H1 (cell line): Measurements from ENCODE around the gene HDAC9. TPM values are rescaled to one million over a fixed set of nuclear protein-coding genes. Genes with fewer than 3 reads are reported as not detected.

Experiments used
- CTCF ChIA-PET: fragments of 300-600 bp; sonication (Branson Sonifier 250); formaldehyde crosslinking; loops from one replicate; lab custom pipeline; 2021; ENCODE audit not compliant: partially characterized antibody; lab: Charles Lee
- POLR2A ChIA-PET: fragments of 300-600 bp; sonication (Branson Sonifier 250); formaldehyde crosslinking; loops from one replicate; lab custom pipeline; 2021; ENCODE audit warnings: inconsistent platforms; ENCODE audit not compliant: partially characterized antibody; lab: Charles Lee
- DNase-seq, 2 experiments: peaks; one replicate each; pipeline versions ENCODE4 v3.0.0 to v3.0.0-alpha.2; 2010 to 2022; ENCODE audit warnings: low spot score in 2 of 2, low read depth in 1 of 2, mixed read lengths in 1 of 2
- FAIRE-seq: peaks from 2 replicates; lab custom pipeline; 2011; peaks lifted over from hg19 to GRCh38; lab: Jason Lieb, UNC
- H2AFZ ChIP-seq: 2 replicates; pipeline ENCODE4 v1.8.1; 2012; ENCODE audit warnings: low read length, inconsistent platforms
- H2AK5ac ChIP-seq: 2 replicates; pipeline ENCODE4 v1.6.1; 2013; ENCODE audit warnings: low read depth, low read length
- H2BK120ac ChIP-seq: replicated peaks from 2 replicates; pipeline ENCODE3; 2013; ENCODE audit warnings: low read depth, low read length, inconsistent platforms
- H2BK12ac ChIP-seq: 2 replicates; pipeline ENCODE4 v1.6.1; 2013; ENCODE audit warnings: low read depth, low read length
- H2BK15ac ChIP-seq: 2 replicates; pipeline ENCODE4 v1.6.1; 2013; ENCODE audit warnings: low read length
- H2BK20ac ChIP-seq: 2 replicates; pipeline ENCODE4 v1.6.1; 2013; ENCODE audit warnings: low read length
- H2BK5ac ChIP-seq: 2 replicates; pipeline ENCODE4 v1.6.1; 2013; ENCODE audit warnings: low read depth, low read length
- H3K14ac ChIP-seq: 2 replicates; pipeline ENCODE4 v1.6.1; 2013; ENCODE audit warnings: inconsistent platforms; ENCODE audit not compliant: insufficient read length
- H3K18ac ChIP-seq: 2 replicates; pipeline ENCODE4 v1.6.1; 2013; ENCODE audit warnings: low read length; ENCODE audit errors: extremely low read depth
- H3K23ac ChIP-seq: 2 replicates; pipeline ENCODE4 v1.6.1; 2013; ENCODE audit warnings: inconsistent platforms; ENCODE audit not compliant: insufficient read length
- H3K23me2 ChIP-seq: 2 replicates; pipeline ENCODE4 v1.6.1; 2013; ENCODE audit warnings: low read depth, low read length
- H3K27ac ChIP-seq: 2 replicates; pipeline ENCODE4 v1.6.1; 2011; ENCODE audit warnings: low read depth, low read length, inconsistent platforms
- H3K27me3 ChIP-seq, 4 experiments: replicated peaks in 1 of 4; 1 replicate in 1 of 4; 2 replicates in 3 of 4; pipeline versions ENCODE4 v1.6.1 to v1.8.1; 2011 to 2013; ENCODE audit warnings: low read length in 3 of 4, mild to moderate bottlenecking in 3 of 4, inconsistent platforms in 2 of 4, mixed read lengths in 2 of 4, moderate library complexity in 1 of 4; ENCODE audit not compliant: control insufficient read depth in 3 of 4, insufficient read depth in 3 of 4; ENCODE audit errors: extremely low read depth in 1 of 4
- H3K36me3 ChIP-seq, 4 experiments: 2 replicates each; pipeline versions ENCODE4 v1.6.1 to v1.8.1; 2011 to 2013; ENCODE audit warnings: mild to moderate bottlenecking in 4 of 4, low read length in 3 of 4, moderate library complexity in 2 of 4, control low read depth in 1 of 4, inconsistent platforms in 1 of 4; ENCODE audit not compliant: insufficient read depth in 4 of 4, control insufficient read depth in 2 of 4
- H3K4ac ChIP-seq: replicated peaks from 2 replicates; pipeline ENCODE3; 2013; ENCODE audit warnings: low read length, low read depth, mixed read lengths, inconsistent platforms; ENCODE audit not compliant: insufficient read length
- H3K4me1 ChIP-seq, 4 experiments: replicated peaks in 1 of 4; 1 replicate in 1 of 4; 2 replicates in 3 of 4; pipeline versions ENCODE4 v1.6.1 to v1.8.1; 2011 to 2013; ENCODE audit warnings: low read length in 3 of 4, inconsistent platforms in 2 of 4, mixed read lengths in 1 of 4; ENCODE audit not compliant: insufficient read depth in 4 of 4, control insufficient read depth in 3 of 4
- H3K4me2 ChIP-seq, 2 experiments: 2 replicates each; pipeline versions ENCODE4 v1.6.1 to v1.8.1; 2011 to 2013; ENCODE audit warnings: low read depth in 2 of 2, low read length in 2 of 2, control low read depth in 1 of 2, inconsistent platforms in 1 of 2, mild to moderate bottlenecking in 1 of 2; ENCODE audit not compliant: insufficient read depth in 1 of 2
- H3K4me3 ChIP-seq, 4 experiments: fragments of 200-600, 300-600 bp in 1 of 4; sonication (generic), shearing (Covaris generic), sonication (Bioruptor Twin) in 1 of 4; 2 replicates each; pipeline versions ENCODE4 v1.5.1 to v1.8.1; 2011 to 2016; ENCODE audit warnings: low read length in 4 of 4, low read depth in 3 of 4, control low read depth in 2 of 4, inconsistent platforms in 2 of 4, mild to moderate bottlenecking in 2 of 4, mixed read lengths in 1 of 4, moderate library complexity in 1 of 4; ENCODE audit not compliant: insufficient read depth in 2 of 4; ENCODE audit errors: extremely low read depth in 1 of 4
- H3K56ac ChIP-seq: replicated peaks from 2 replicates; pipeline ENCODE3; 2013; ENCODE audit warnings: low read depth, mild to moderate bottlenecking, mixed read lengths, low read length, inconsistent platforms; ENCODE audit not compliant: insufficient read length
- H3K79me1 ChIP-seq: 2 replicates; pipeline ENCODE4 v1.6.1; 2013; ENCODE audit warnings: low read depth, low read length, control low read depth
- H3K79me2 ChIP-seq, 2 experiments: 2 replicates each; pipeline versions ENCODE4 v1.6.1 to v1.8.1; 2012 to 2013; ENCODE audit warnings: low read length in 2 of 2, mild to moderate bottlenecking in 2 of 2, inconsistent platforms in 1 of 2; ENCODE audit not compliant: insufficient read depth in 2 of 2, control insufficient read depth in 1 of 2
- H3K9ac ChIP-seq, 4 experiments: replicated peaks in 1 of 4; 1 replicate in 1 of 4; 2 replicates in 3 of 4; pipeline versions ENCODE4 v1.6.1 to v1.8.1; 2011 to 2013; ENCODE audit warnings: low read depth in 3 of 4, low read length in 3 of 4, control low read depth in 2 of 4, mild to moderate bottlenecking in 2 of 4, moderate library complexity in 2 of 4, inconsistent platforms in 1 of 4; ENCODE audit errors: extremely low read depth in 1 of 4
- H3K9me3 ChIP-seq, 2 experiments: 2 replicates each; pipeline versions ENCODE4 v1.6.1 to v1.8.1; 2012 to 2013; ENCODE audit warnings: mild to moderate bottlenecking in 2 of 2, moderate library complexity in 2 of 2, control low read depth in 1 of 2, inconsistent platforms in 1 of 2, low read depth in 1 of 2, low read length in 1 of 2, mixed read lengths in 1 of 2; ENCODE audit not compliant: insufficient read depth in 2 of 2
- H4K20me1 ChIP-seq, 2 experiments: replicated peaks in 1 of 2; 2 replicates each; pipeline versions ENCODE3 to v1.8.1; 2011 to 2013; ENCODE audit warnings: inconsistent platforms in 2 of 2, low read length in 2 of 2, mild to moderate bottlenecking in 1 of 2; ENCODE audit not compliant: insufficient read depth in 2 of 2, control insufficient read depth in 1 of 2
- H4K5ac ChIP-seq: 2 replicates; pipeline ENCODE4 v1.6.1; 2013; ENCODE audit warnings: low read length, low read depth, mixed read lengths, inconsistent platforms; ENCODE audit not compliant: insufficient read length
- H4K8ac ChIP-seq: 2 replicates; pipeline ENCODE4 v1.8.0; 2013; ENCODE audit warnings: mild to moderate bottlenecking, moderate library complexity, low read length, inconsistent platforms; ENCODE audit not compliant: insufficient read depth; ENCODE audit errors: extremely low read depth
- H4K91ac ChIP-seq: replicated peaks from 2 replicates; pipeline ENCODE3; 2013; ENCODE audit warnings: low read length, mixed read lengths, inconsistent platforms; ENCODE audit not compliant: insufficient read length
- CBX5 ChIP-seq: fragments of 300-800, 300-1000 bp; sonication (generic); IDR thresholded peaks from 2 replicates; pipeline ENCODE4 v1.7.1; 2016; ENCODE audit warnings: antibody characterized with exemption, low read length, low read depth
- CBX8 ChIP-seq: fragments of 300-800, 300-1000 bp; sonication (generic); IDR thresholded peaks from 2 replicates; pipeline ENCODE4 v1.7.1; 2016; ENCODE audit warnings: low read depth, low read length, borderline replicate concordance
- CHD2 ChIP-seq: IDR thresholded peaks from 2 replicates; pipeline ENCODE4 v1.6.1; 2012; ENCODE audit warnings: low read length, improper control_type of control experiment
- CREB1 ChIP-seq: IDR thresholded peaks from 2 replicates; pipeline ENCODE4 v1.6.1; 2012; ENCODE audit warnings: inconsistent platforms
- CTBP2 ChIP-seq: IDR thresholded peaks from 2 replicates; pipeline ENCODE4 v1.7.0; 2011; ENCODE audit warnings: borderline replicate concordance, mild to moderate bottlenecking, moderate library complexity, mixed read lengths, low read length; ENCODE audit not compliant: insufficient read depth, insufficient read length
- EGR1 ChIP-seq: IDR thresholded peaks from 2 replicates; pipeline ENCODE4 v1.6.1; 2011; ENCODE audit warnings: low read depth, low read length, borderline replicate concordance
- GABPA ChIP-seq: IDR thresholded peaks from 2 replicates; pipeline ENCODE4 v1.6.1; 2011; ENCODE audit warnings: mild to moderate bottlenecking, low read length, moderate library complexity, borderline replicate concordance; ENCODE audit not compliant: insufficient read depth
- HDAC6 ChIP-seq: IDR thresholded peaks from one replicate; pipeline ENCODE4 v1.7.1; 2012; ENCODE audit warnings: low read depth, mild to moderate bottlenecking, inconsistent platforms, low read length, moderate library complexity
- JUN ChIP-seq: IDR thresholded peaks from 2 replicates; pipeline ENCODE4 v1.6.1; 2011; ENCODE audit warnings: low read depth, mild to moderate bottlenecking, improper control_type of control experiment, low read length
- KDM5A ChIP-seq: fragments of 200-600 bp; IDR thresholded peaks from 2 replicates; pipeline ENCODE4 v1.7.1; 2012; ENCODE audit warnings: mild to moderate bottlenecking, low read length, inconsistent platforms, mixed read lengths
- MAX ChIP-seq: IDR thresholded peaks from 2 replicates; pipeline ENCODE4 v1.6.1; 2012; ENCODE audit warnings: inconsistent platforms
- PHF8 ChIP-seq: fragments of 200-600 bp; sonication (generic); conservative IDR thresholded peaks from 2 replicates; pipeline ENCODE4 v1.7.1; 2012; ENCODE audit warnings: low read depth, mild to moderate bottlenecking, inconsistent platforms, low read length, moderate library complexity
- RFX5 ChIP-seq: IDR thresholded peaks from 2 replicates; pipeline ENCODE4 v1.6.1; 2011; ENCODE audit warnings: low read depth, low read length, improper control_type of control experiment, borderline replicate concordance
- SP1 ChIP-seq: IDR thresholded peaks from 2 replicates; pipeline ENCODE4 v1.6.1; 2011; ENCODE audit warnings: low read depth, low read length
- TAF7 ChIP-seq: optimal IDR thresholded peaks from 2 replicates; pipeline ENCODE3; 2011; ENCODE audit warnings: low read depth, mild to moderate bottlenecking, inconsistent platforms, low read length, moderate library complexity, borderline replicate concordance
- TEAD4 ChIP-seq: IDR thresholded peaks from 2 replicates; pipeline ENCODE4 v1.6.1; 2012; ENCODE audit warnings: low read depth, low read length, inconsistent platforms, mixed read lengths
- WGBS, 2 experiments: shearing (Covaris generic) in 1 of 2; methylation state at CpG; one replicate each; pipeline versions ENCODE4 v1.1.6 to v1.1.7; 2013 to 2015; ENCODE audit warnings: low lambda C conversion rate in 2 of 2, mixed read lengths in 2 of 2, inconsistent platforms in 1 of 2, low coverage in 1 of 2, missing lambda C conversion rate in 1 of 2; ENCODE audit not compliant: insufficient replicate concordance in 2 of 2, insufficient coverage in 1 of 2, insufficient read length in 1 of 2; ENCODE audit errors: extremely low coverage in 1 of 2, missing lambda C conversion rate in 1 of 2; 5-methylcytosine and 5-hydroxymethylcytosine counted together
- polyA plus RNA-seq, 7 experiments: library from polyadenylated mRNA; depleted of rRNA in 3 of 7; stranded (reverse) in 5 of 7; unstranded in 2 of 7; fragments of >200 nt in 5 of 7; fragments of 200-250 nt in 2 of 7; gene quantifications; 1 replicate in 5 of 7; 2 replicates in 1 of 7; 4 replicates in 1 of 7; pipeline versions ENCODE4 v1.2.1 to v1.2.3, GENCODE V29; 2011 to 2013; ENCODE audit warnings: missing spikeins in 2 of 7, mixed read lengths in 2 of 7
- total RNA-seq: library from RNA; stranded (reverse); fragmentation: NEBNext Ultra II Directional; extraction: Animal tissue kit (Norgen Biotek cat#: 25700); gene quantifications from 2 replicates; pipeline ENCODE4 v1.2.1, GENCODE V29; 2021

The HDAC9 gene
- total and polyA plus RNA-seq, 2 of the 8 experiments (the other 6 are each of a cell fraction or from before 2014, with no cell fraction given): 9.5 to 13.1 TPM

GRCh38 chr7:19030281-19030680, 534.7 kb downstream of the HDAC9 start:
- H3K56ac ChIP-seq: no peak overlapping the region
- H3K4me2 ChIP-seq: no peak overlapping the region
- H4K20me1 ChIP-seq: no peaks in the 10 kb centered on the region
- no peak for FAIRE-seq
- 92% methylated on average over 2 of the region's 2 CpGs; no CpG with 5 or more reads in 1 of the 2 experiments for WGBS, 2 experiments
- no peak overlapping the region for H3K4me3 ChIP-seq
- H4K91ac ChIP-seq: no peak overlapping the region
- H3K14ac ChIP-seq: no peak overlapping the region
- no peaks in the 10 kb centered on the region for H3K36me3 ChIP-seq
- H2AK5ac ChIP-seq: no peak overlapping the region
- no peak overlapping the region for H3K18ac ChIP-seq
- H2BK15ac ChIP-seq: no peak overlapping the region
- H3K4me1 ChIP-seq: no peaks in the 10 kb centered on the region
- no peak overlapping the region for H2AFZ ChIP-seq
- H3K4ac ChIP-seq: no peak overlapping the region
- H3K79me2 ChIP-seq: no peaks in the 10 kb centered on the region
- H3K23ac ChIP-seq: no peak overlapping the region
- no peak overlapping the region for H3K27ac ChIP-seq
- H2BK5ac ChIP-seq: no peak overlapping the region
- H4K5ac ChIP-seq: no peak overlapping the region
- ChIA-PET CTCF (interaction anchor here (1.0 kb wide), 1 partner anchor 22 kb away, joined by 3 read pairs; no protein-coding TSS in a partner anchor), POLR2A (no interaction called here)
- no peak overlapping the region for H4K8ac ChIP-seq
- H3K79me1 ChIP-seq: no peaks in the 10 kb centered on the region
- H2BK12ac ChIP-seq: no peak overlapping the region
- H3K27me3 ChIP-seq: no peaks in the 10 kb centered on the region
- H3K23me2 ChIP-seq: no peaks in the 10 kb centered on the region
- no peak overlapping the region for H2BK120ac ChIP-seq
- H3K9ac ChIP-seq: no peak overlapping the region
- no peaks in the 10 kb centered on the region for H3K9me3 ChIP-seq
- no peak overlapping the region for H2BK20ac ChIP-seq
- DNase-seq: no peak
- no peak for TF ChIP-seq TEAD4
- no peak for TF ChIP-seq JUN
- TF ChIP-seq PHF8: no peak
- no peak for TF ChIP-seq CTBP2
- TF ChIP-seq CBX8: no peak
- no peak for TF ChIP-seq CBX5
- TF ChIP-seq HDAC6: no peak
- no peak for TF ChIP-seq TAF7
- TF ChIP-seq GABPA: no peak
- TF ChIP-seq MAX: no peak
- no peak for TF ChIP-seq SP1
- no peak for TF ChIP-seq EGR1
- no peak for TF ChIP-seq RFX5
- TF ChIP-seq CREB1: no peak
- no peak for TF ChIP-seq CHD2
- no peak for TF ChIP-seq KDM5A
